DMS53 treated with DMSO at 0.1 percent for 48 hours (cell line): ENCODE data around the gene DTX2.
A peak's percentile ranks its signal among the peaks of the same experiment; 100 is the strongest.
"Not testable (repeated sequence)": the region's sequence is repeated elsewhere in the genome, so short reads cannot be mapped to it uniquely, and the experiment has no call there.

Experiments
- DNase-seq: peaks from one replicate; lab custom pipeline; 2025; ENCODE audit not compliant: unreplicated experiment; lab: John Stamatoyannopoulos, UW

The DTX2 gene

DNA sequence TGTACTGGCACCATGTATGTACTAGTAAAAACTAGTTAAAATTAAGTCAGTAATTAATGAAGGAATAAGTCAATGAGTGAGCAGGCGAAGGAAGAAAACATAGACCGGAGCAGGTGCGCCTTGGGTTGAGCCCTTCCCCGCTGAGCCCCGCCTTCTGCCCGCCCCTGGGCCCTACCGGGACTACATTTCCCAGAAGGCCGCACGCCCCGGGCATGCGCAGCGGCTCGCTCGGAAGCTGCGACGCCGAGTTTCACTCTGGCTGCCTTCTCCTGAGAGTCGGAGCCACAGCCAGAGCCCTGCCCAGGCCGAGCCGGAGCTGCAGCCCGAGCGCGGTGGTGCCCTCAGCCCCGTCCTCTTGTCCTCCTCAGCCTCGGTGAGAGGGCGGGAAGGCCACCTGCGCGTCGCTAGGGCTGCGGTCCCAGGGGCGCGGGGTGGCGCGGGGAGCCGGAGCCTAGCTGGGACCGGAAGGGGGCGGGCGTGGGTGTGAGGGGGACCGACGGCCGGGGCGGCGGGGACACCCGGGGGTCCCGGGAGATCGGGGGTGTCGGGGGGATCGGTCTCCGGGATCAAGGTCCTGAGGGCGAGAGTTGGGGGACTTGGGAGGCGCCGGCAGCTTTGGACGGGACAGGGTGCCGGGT, at the start of gene DTX2:
Gene DTX2 (plus strand): TSS at position 246 of the 638 bp plus-strand sequence. CDS start 18,801 bp downstream, outside the sequence.
- DNase-seq, result not testable (repeated sequence)

DNA sequence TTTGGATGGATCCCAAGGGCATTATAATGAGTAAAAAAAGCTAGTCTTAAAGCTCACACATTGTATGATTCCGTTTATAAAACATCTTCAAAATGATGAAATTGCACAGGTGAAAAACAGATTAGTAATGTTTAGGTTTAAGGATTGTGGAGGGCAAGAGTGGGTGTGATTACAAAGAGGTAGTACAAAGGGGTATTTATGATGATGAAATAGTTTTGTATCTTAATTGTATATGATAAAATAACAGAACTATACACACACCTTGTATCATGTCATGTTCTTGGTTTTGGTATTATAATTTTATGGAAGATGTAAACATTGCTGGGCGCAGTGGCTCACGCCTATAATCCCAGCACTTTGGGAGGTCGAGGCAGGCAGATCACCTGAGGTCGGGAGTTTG, 49.3 kb upstream of the DTX2 start:
- DNase-seq, result no peak

DNA sequence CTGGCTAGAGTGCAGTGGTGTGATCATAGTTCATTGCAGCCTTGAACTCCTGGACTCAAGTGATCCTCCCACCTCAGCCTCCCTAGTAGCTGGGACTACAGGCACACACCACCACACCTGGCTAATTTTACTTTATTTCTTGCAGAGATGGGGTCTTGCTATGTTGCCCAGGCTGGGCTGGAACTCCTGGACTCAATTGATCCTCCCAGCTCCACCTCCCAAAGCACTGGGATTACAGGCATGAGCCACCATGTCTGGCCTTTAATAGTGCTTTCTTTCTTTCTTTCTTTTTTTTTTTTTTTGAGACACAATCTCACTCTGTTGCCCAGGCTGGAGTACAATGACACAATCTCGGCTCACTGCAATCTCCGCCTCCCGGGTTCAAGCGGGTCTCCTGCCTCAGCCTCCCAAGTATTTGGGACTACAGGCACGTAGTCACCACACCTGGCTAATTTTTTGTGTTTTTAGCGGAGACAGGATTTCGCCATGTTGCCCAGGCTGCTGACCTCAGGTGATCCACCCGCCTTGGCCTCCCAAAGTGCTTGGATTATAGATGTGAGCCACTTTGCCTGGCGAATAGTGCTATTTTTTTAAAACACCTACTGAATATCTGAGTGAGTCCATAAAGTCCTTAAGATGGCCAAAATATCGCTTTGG, 43.7 kb upstream of the DTX2 start:
- DNase-seq, result not testable (repeated sequence)

DNA sequence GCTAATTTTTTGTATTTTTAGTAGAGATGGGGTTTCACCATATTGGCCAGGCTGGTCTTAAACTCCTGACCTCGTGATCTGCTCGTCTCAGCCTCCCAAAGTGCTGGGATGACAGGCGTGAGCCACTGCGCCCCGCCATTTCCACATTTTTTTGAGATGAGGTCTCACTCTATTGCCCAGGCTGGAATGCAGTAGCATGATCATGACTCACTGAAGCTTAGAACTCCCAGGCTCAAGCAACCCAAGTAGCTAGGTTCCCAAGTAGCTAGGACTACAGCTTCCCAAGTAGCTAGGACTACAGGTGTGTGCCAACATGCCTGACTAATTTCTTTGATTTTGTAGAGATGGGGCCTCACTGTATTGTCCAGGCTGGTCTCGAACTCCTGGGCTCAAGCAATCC, 40.4 kb upstream of the DTX2 start:
- not testable (repeated sequence) for DNase-seq

DNA sequence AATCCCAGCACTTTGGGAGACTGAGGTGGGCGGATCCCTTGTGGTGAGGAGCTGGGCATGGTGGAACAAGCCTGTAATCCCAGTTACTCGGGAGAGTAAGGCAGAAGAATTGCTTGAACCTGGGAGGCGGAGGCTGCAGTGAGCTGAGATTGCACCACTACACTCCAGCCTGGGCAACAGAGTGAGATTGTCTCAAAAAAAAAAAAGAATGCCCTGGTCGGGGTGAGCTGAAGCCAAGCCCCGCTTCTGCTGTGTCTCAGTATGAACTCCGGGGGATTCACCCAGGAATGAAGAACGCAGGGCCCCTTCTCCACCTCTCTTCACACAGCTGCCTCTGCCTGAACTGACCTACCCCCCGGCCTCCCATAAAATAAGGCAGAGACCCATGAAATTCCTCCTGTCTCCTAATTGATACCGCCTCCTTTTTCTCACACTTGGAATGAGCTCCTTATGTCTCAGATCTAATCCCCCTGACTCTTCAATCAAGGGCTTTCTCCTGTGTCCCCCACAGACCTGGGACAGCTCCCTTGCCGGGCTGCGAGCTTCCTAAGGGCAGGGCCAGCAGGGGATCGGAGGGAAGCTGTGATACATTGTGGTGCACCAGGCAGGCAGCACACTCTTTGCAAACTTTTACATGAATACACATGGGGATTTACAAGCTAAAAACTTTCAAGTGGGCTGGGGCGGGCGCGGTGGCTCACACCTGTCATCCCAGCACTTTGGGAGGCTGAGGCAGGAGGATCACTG, 37.7 kb upstream of the DTX2 start:
- DNase-seq, result no peak

DNA sequence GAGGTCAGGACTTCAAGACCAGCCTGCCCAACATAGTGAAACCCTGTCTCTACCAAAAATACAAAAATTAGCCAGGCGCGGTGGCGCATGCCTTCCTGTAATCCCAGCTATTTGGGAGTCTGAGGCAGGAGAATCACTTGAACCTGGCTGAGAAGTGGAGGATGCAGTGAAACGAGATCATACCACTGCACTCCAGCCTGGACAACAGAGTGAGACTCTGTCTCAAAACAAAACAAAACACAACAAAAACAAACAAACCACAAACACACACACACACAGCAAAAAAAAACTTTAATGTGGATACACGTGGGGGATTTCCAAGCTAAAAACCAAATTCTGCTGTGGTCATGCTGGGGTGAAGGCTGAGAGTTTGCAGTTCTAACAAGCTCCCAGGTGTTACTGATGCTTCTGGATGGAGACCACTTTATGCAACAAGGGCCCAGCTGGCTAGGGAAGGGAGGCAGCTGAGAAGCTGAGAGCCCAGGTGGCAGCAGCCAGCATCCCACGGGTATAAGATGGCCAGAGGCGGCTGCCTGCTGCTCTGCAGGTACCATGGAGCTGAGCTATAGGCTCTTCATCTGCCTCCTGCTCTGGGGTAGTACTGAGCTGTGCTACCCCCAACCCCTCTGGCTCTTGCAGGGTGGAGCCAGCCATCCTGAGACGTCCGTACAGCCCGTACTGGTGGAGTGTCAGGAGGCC, 36.9 kb upstream of the DTX2 start, which contains the start of gene ZP3:
Gene ZP3 (plus strand): TSS at position 538 of the 699 bp plus-strand sequence. CDS start 15 bp downstream, at position 553.
- DNase-seq, result no peak

DNA sequence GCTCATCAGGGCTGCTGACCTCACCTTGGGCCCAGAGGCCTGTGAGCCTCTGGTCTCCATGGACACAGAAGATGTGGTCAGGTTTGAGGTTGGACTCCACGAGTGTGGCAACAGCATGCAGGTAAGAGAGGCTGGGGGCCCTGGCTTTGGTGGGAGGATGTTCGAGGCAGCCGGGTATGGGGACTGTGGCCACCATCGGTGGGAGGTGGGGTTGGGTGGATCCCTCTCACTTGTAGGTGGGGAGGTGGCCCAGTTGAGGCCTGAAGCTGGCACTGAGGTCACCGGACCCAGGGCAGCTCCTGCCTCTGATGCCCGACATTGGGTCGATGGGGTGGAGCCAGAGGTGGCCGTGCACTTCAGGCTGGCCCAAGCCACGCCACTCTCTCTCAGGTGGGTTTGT, 36.4 kb upstream of the DTX2 start:
- no peak for DNase-seq

DNA sequence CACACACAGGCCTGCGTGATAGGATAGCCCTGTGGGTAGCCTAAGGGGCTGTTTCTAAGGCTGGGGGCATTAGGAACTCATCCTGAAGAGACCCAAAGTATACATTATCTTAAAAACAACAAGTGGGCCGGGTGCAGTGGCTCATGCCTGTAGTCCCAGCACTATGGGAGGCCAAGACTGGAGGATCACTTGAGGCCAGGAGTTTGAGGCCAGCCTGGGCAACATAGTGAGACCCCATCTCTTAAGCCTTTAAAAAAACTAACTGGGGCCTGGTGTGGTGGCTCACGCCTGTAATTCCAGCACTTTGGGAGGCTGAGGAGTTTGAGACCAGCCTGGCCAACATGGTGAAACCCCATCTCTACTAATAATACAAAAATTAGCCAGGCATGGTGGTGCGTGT, 36.0 kb upstream of the DTX2 start:
- DNase-seq, result not testable (repeated sequence)

DNA sequence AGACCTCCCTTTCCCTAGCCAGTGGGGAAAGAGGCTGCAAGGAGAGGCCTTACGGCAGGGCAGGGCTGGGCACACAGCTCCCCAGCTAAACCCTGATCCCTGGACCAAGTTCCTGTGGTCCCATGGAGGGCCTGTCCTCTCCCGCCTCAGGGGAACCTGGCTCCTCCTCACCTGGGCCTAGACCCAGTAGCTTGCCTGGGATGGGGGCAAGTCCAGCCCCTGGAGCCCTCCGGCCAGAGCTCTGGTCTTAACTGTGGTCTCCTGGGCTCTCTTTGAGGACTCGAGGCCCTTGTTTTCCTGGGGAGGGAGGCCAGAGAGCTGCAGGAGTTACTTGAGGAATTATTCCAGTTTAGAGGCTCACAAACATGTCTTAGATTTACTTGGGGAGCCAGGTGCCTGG, 35.3 kb upstream of the DTX2 start:
- no peak for DNase-seq

DNA sequence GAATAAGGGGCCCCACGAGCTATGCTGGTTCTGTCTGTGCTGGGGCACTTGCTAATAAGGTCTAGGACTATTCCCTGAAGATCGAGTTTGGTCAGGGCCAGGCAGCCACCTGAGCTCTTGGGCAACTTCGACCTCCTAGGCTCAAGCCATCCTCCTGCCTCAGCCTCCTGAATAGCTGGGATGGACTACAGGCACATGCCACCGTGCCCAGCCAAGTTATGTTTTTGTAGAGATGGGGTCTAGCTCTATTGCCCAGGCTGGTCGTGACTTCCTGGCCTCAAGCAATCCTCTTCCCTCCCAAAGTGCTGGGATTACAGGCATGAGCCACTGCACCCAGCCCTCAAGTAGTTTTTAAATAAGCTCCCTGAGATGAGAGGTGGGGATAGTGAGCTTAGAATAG, 33.9 kb upstream of the DTX2 start:
- no peak for DNase-seq

DNA sequence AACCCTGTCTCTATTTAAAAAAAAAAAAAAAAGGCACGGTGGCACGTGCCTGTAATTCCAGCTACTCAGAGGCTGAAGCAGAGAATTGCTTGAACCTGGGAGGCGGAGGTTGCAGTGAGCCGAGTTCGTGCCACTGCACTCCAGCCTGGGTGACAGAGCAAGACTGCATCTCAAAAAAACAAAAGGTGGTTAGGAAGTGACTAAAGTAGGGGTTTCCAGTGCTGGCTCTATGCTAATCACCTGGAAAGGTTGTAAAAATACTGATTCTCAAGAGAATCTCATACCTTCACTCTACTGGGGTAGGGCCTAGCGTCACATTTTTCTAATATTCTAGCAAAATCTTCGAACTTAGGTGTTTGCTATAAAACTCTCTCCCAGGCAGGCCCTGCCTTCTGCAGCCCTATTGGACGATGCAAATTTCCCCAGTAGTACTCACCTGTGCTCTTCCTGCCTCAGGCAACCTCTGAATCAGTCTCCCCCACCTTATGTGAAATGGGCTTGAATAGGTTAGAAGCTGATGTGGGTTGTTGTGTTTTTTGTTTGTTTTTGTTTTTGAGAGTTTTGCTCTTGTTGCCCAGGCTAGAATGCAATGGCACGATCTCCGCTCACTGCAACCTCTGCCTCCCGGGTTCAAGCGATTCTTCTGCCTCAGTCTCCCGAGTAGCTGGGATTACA, 33.2 kb upstream of the DTX2 start:
- DNase-seq, result no peak

DNA sequence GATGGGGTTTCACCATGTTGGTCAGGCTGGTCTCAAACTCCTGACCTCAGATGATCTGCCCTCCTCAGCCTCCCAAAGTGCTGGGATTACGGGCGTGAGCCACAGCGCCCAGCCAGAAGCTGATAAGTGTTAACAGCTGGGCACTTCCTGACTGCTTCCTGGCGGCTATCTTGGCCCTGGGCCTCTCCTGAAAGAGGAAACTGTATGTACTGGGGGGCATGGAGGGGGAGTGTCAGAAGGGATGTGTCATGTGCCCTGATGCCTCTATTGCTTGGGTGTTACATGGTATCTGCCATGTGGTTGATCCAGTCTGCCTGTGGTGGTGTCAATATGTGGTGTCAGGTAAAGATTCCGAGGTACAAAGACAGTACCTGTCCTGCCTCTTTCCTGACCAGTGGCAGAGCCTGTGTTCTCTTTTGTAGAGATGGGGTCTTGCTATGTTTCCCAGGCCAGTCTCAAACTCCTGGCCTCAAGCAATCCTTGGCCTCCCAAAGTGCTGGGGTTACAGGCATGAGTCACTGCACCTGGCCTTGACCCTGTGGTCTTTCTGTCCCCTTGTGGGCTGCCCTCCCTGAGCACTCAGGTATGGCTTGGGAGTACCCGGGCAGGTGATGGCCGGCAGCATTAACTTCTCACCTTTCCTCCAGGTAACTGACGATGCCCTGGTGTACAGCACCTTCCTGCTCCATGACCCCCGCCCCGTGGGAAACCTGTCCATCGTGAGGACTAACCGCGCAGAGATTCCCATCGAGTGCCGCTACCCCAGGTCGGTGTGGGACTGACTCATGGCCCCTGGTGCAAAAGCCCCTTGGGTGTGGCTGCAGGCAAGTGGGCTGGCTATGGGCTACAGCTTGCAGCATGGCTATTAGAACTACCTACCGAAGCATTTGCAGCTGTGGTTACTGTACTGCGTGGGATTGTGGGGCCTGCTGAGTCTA, 32.4 kb upstream of the DTX2 start:
- DNase-seq, result no peak

DNA sequence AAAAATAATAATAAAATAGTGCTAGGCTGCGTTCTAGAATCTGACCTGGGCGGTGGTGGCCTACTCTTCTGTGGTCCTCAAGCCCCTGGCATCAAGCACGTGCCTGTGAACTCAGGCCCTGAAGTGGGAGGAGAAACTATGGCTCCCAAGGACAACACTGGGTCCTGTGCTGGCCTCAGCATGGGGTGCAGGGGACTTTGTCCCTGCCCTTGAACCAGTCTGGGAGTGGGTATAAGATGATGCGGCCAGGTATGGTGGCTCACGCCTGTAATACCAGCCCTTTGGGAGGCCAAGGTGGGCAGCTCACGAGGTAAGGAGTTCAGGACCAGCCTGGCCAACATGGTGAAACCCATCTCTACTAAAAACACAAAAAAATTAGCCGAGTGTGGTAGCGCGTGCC, 31.3 kb upstream of the DTX2 start:
- DNase-seq, result no peak

DNA sequence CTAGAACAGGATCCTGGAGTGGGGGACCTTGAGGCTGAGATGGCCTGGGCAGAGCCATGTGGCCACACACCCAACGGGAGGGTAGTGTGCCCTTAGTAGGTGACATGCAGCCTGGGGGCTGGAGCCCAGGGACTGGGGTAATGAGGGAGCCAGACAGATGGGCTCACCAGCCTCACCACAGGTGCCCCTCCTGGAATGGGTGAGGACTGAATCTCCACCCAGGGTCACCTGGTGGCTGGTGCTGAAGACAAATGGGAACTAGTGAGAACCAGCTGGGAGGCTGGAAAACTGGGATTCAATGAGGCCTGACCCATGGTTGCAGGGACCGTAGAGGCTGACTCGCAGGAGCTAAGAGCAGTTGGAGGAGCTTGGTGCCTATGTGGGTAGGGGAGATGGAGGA, 30.7 kb upstream of the DTX2 start:
- no peak for DNase-seq

DNA sequence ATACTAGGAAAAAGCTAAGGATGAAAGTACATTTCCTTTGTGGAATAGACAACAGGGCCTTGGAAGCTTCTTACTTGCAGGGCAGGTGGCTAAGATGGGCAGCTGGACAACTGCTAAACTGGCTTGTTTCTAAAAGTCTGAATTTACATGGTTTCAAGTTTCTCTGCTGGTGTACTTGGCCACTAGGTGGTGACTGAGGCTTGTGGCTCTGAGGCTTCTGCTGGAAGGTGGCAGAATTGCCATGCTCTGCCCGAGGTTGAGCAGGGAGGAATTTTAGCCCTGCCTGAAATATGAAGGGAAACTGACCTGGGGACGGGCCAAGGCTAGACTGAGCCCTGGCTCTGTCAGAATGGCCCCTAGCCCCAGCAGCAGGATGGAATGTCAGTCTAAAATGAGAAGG, 23.6 kb upstream of the DTX2 start:
- DNase-seq, result peak; percentile 86

DNA sequence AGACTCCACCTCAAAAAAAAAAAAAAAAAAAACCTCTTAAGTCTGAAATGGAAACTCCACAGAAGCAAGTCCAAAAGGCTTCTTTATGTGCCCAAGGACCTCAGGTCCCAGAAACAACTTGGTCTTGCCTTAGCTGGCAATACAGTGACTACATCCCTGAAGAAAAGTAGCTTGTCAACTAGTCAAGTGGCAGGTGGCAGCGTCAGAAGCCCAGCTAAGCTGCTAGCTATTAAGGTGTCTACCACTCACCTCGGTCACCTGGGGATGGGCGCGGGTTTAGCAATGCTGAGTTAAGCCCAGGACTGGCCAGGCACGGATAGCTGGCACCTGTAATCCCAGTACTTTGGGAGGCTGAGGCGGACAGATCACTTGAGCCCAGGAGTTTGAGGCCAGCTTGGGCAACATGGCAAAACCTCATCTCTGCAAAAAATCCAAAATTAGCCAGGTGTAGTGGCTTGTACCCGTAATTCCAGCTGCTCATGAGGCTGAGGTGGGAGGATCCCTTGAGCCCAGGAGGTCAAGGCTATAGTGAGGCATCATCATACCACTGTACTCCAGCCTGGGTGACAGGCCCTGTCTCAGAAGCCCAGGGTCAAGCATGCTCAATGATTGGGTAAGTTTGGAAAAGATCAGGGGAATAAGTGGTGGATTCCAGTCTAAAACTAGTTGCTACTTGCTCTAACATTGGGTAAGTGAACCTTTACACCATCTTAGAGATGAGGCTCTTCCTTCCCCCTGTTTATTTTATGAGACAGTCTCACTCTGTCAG, 22.2 kb upstream of the DTX2 start:
- DNase-seq, result not testable (repeated sequence)

DNA sequence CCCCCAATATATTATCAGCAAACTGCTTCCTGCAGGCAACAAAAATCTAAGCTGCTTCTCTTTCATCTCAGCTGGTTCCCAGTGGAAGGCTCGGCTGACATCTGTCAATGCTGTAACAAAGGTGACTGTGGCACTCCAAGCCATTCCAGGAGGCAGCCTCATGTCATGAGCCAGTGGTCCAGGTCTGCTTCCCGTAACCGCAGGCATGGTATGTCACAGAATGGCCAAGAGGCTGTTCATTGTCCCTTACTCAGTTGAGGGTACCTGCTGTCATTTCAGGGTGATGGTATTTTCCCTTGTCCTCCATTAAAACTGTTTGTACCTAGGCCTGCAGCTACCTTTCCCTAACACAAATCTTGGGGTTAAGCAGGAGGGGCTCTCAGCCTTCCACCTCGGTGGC, 21.1 kb upstream of the DTX2 start:
- not testable (repeated sequence) for DNase-seq

DNA sequence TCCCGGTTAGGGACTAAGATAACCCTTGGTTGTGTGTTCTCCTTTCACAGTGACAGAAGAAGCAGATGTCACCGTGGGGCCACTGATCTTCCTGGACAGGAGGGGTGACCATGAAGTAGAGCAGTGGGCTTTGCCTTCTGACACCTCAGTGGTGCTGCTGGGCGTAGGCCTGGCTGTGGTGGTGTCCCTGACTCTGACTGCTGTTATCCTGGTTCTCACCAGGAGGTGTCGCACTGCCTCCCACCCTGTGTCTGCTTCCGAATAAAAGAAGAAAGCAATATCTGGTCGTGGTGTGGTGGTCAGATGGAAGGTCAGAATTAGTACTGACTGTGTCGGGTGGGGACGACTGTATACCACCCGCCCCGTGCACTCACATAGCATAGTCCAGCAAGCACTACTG, 19.7 kb upstream of the DTX2 start:
- DNase-seq, result not testable (repeated sequence)
